HG03571 (cell line): ENCODE results near the gene PDK3.

ENCODE experiments used
- ATAC-seq: cut with Tn5 transposase; IDR thresholded peaks from one replicate; pipeline ENCODE4 v1.9.1; 2021; ENCODE audit not compliant: unreplicated experiment

Gene PDK3

GRCh38 chrX:24547961-24548360 lies 82.9 kb downstream of the PDK3 start:
- ATAC-seq, result no peak

DNA sequence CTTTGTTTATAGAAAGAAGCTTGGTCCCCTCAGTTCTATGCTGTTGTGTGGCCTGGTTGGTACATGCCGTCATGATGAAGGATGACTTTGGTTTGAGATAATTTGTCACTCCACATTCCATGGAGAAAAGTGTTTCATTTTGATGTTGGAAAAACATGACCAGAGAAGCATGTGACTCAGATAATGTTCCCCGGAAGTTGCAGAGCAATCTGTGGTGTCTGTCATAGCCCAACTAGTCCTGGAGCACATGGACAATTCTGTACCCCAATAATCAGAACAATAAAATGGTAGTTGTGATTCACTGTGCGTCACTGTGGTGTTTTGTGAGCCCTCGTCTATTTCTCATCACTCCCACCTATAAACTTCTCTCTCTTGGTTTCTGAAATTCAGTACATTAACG lies 85.1 kb downstream of the PDK3 start:
- no peak for ATAC-seq

- ATAC-seq, result no peak
Observed at GRCh38 chrX:24553011-24553410, 87.9 kb downstream of the PDK3 start.

- no peak for ATAC-seq
Observed at GRCh38 chrX:24561121-24561520, 96.0 kb downstream of the PDK3 start.

GRCh38 chrX:24563291-24564010 lies 98.4 kb downstream of the PDK3 start:
- ATAC-seq, result no peak

GRCh38 chrX:24566240-24566639 lies 101.2 kb downstream of the PDK3 start:
- ATAC-seq, result no peak

GRCh38 chrX:24567169-24567568 lies 102.1 kb downstream of the PDK3 start:
- no peak for ATAC-seq

- ATAC-seq, result no peak
Observed at GRCh38 chrX:24574743-24575142, 109.7 kb downstream of the PDK3 start.

DNA sequence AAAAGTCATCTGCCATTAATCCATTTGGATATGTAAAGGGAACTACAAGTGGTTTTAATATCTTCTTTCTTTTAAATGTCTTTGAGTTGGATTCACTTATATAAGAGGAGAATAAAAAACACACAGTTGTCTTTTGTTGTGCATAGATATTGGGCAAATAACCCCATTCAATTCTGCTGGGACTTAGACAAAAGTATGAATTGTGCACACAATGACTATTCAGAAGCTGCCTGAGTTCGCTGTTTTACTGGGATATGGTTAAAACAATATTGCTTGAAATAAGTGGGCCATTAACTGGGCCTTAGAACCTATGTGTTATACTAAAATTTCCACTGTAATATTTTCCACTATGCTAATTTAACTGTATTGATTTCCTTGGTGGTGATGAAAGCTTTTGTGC lies 110.4 kb downstream of the PDK3 start:
- ATAC-seq, result no peak

GRCh38 chrX:24577091-24577490 lies 112.0 kb downstream of the PDK3 start:
- no peak for ATAC-seq
